Measurements from ENCODE around the gene TPK1. TPM values are rescaled to one million over a fixed set of nuclear protein-coding genes. Genes with fewer than 3 reads are reported as not detected.
A peak's percentile ranks its signal among the peaks of the same experiment; 100 is the strongest.

TPK1 gene
- total and polyA plus RNA-seq, 2 experiments from 2014 or later: 5.9 to 7.3 TPM

DNA sequence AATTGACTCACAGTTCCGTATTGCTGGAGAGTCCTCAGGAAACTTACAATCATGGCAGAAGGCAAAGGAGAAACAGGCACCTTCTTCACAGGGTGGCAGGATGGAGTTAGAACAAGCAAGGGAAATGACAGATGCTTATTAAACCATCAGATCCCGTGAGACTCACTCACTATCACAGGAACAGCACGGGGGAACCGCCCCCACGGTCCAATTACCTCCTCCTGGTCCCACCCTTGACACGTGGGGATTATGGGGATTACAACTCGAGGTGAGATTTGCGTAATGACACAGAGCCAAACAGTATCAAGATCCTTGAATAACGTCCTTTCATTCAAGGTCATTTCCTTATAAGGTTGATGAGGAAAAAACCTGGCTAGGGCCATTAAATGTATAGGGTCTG lies 176.6 kb downstream of the TPK1 start:
- DNase-seq (ENCODE audit: low read depth in 1 of 2, low spot score in 1 of 2): no peak
- Histone ChIP-seq H3K27me3 (no peaks in the 10 kb centered on the region), H3K9me3 (ENCODE audit: low read depth) (no peaks in the 10 kb centered on the region), H3K4me1 (ENCODE audit: low read depth) (no peaks in the 10 kb centered on the region), H3K27ac (no peak overlapping the region), H3K4me3 (no peak overlapping the region), H3K36me3 (no peaks in the 10 kb centered on the region)
- TF ChIP-seq, protein P1, sequence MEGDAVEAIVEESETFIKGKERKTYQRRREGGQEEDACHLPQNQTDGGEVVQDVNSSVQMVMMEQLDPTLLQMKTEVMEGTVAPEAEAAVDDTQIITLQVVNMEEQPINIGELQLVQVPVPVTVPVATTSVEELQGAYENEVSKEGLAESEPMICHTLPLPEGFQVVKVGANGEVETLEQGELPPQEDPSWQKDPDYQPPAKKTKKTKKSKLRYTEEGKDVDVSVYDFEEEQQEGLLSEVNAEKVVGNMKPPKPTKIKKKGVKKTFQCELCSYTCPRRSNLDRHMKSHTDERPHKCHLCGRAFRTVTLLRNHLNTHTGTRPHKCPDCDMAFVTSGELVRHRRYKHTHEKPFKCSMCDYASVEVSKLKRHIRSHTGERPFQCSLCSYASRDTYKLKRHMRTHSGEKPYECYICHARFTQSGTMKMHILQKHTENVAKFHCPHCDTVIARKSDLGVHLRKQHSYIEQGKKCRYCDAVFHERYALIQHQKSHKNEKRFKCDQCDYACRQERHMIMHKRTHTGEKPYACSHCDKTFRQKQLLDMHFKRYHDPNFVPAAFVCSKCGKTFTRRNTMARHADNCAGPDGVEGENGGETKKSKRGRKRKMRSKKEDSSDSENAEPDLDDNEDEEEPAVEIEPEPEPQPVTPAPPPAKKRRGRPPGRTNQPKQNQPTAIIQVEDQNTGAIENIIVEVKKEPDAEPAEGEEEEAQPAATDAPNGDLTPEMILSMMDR (IDR thresholded peaks at IDR 0.05; ENCODE audit: low read depth, low read length): no peak

- Histone ChIP-seq H3K9me3 (ENCODE audit: low read depth) (no peaks in the 10 kb centered on the region), H3K27ac (no peak overlapping the region), H3K4me1 (ENCODE audit: low read depth) (no peaks in the 10 kb centered on the region), H3K27me3 (no peaks in the 10 kb centered on the region), H3K36me3 (no peaks in the 10 kb centered on the region), H3K4me3 (no peak overlapping the region)
- TF ChIP-seq, protein P1 (IDR thresholded peaks at IDR 0.05; ENCODE audit: low read depth, low read length): no peak
- DNase-seq (ENCODE audit: low read depth in 1 of 2, low spot score in 1 of 2): peak in 1 of 2 donors; percentile 17
Measured at GRCh38 chr7:144656965-144657517, 178.8 kb downstream of the TPK1 start.

DNA sequence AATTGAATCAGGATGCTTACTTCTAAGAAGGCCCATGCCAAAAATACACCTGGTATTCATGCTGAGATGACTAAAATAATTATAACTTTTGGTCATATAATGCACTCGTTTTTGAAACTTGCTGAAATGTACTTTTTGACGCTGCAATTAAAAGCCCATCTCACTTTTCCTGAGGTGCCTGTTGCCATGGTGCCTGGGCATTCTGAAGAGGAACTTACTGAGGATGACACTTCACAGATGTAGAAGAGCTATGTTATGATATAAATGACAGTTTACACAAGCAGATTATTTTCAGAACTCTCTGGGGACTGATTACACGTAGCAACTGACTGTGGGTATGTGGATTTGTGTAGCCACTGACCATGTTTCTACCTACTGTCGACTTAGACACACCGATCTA lies 182.4 kb downstream of the TPK1 start:
- TF ChIP-seq, protein P1 (IDR thresholded peaks at IDR 0.05; ENCODE audit: low read depth, low read length): no peak
- no peaks in the 10 kb centered on the region for H3K27me3 ChIP-seq
- no peaks in the 10 kb centered on the region for H3K36me3 ChIP-seq
- H3K9me3 ChIP-seq (ENCODE audit: low read depth): no peaks in the 10 kb centered on the region
- no peaks in the 10 kb centered on the region for H3K4me1 ChIP-seq (ENCODE audit: low read depth)
- no peak overlapping the region for H3K27ac ChIP-seq
- H3K4me3 ChIP-seq: no peak overlapping the region
- DNase-seq (ENCODE audit: low read depth in 1 of 2, low spot score in 1 of 2): no peak

GRCh38 chr7:144650439-144650838 lies 185.4 kb downstream of the TPK1 start:
- Histone ChIP-seq H3K4me1 (ENCODE audit: low read depth) (no peaks in the 10 kb centered on the region), H3K4me3 (no peak overlapping the region), H3K9me3 (ENCODE audit: low read depth) (no peaks in the 10 kb centered on the region), H3K36me3 (no peaks in the 10 kb centered on the region), H3K27ac (no peak overlapping the region), H3K27me3 (no peaks in the 10 kb centered on the region)
- TF ChIP-seq, protein P1 (IDR thresholded peaks at IDR 0.05; ENCODE audit: low read depth, low read length): no peak
- DNase-seq (ENCODE audit: low read depth in 1 of 2, low spot score in 1 of 2): no peak

GRCh38 chr7:144649120-144649519 lies 186.7 kb downstream of the TPK1 start:
- no peaks in the 10 kb centered on the region for H3K36me3 ChIP-seq
- no peaks in the 10 kb centered on the region for H3K27me3 ChIP-seq
- H3K27ac ChIP-seq: no peak overlapping the region
- H3K4me1 ChIP-seq (ENCODE audit: low read depth): no peaks in the 10 kb centered on the region
- TF ChIP-seq, protein P1 (IDR thresholded peaks at IDR 0.05; ENCODE audit: low read depth, low read length): no peak
- no peak overlapping the region for H3K4me3 ChIP-seq
- no peaks in the 10 kb centered on the region for H3K9me3 ChIP-seq (ENCODE audit: low read depth)
- DNase-seq (ENCODE audit: low read depth in 1 of 2, low spot score in 1 of 2): no peak

Data from cardiac muscle cell (in vitro differentiated cells and primary cell).